GM04504 (cell line): ENCODE data around the gene C10orf120.

ENCODE experiments used
- DNase-seq: peaks from one replicate; pipeline ENCODE4 v3.0.0-alpha.2; 2012; ENCODE audit warnings: low read depth

Gene C10orf120

DNA sequence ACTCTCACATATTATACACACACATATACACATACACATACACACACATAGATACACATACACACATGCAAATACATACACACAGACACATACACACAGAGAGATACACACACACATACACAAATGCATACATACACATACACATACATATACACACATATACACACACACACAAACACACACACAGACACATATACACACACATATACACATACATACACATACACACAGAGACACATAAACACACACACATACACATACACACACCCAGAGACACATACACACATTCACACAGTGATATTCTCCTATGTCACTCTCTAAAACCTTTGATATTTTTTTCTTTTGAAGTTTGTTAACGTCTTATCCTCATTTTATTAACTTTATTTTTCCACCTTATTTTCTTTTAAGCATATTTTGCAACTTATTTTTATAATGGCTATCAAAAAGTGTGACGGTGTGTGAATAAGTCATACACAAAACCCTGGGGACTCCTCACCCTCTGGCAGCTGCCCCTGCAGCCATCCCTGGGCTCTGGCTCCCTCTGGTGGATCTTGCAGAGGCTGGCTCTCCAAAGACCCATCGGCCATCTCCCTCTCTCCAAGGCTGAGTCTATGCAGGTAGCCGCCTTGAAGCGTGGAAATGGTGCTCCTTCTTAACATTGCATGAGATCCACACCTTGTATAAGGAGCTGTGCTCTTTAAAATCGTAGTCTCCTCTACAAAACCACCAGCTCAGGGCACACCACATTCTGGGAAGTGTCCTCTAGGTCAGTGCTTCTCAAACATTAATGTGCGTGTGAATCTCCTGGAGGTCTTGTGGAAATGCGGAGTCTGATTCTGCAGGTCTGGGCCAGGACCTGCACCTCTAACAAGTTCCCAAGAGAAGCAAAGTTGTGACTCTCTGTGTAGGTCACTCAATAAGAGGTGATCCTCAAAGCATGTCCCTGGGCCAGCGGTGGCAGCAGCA, 4.1 kb upstream of the C10orf120 start:
- peak; percentile 31 for DNase-seq

DNA sequence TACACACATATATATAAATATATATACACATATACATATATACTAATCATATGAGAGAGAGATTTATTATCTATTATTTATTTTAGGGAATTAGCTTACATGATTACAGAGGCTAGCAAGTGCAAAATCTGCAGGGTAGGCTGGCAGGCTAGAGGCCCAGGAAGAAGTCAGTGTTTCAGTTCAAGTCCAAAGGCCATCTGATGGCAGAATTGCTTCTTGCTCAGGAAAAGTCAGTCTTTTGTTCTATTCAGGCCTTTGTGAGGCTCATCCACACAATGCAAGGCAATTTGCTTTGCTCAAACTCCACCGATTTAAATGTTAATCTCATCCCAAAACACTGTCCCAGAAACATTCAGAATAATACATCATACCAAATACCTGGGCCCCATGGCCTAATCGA, 2.6 kb upstream of the C10orf120 start:
- no peak for DNase-seq

DNA sequence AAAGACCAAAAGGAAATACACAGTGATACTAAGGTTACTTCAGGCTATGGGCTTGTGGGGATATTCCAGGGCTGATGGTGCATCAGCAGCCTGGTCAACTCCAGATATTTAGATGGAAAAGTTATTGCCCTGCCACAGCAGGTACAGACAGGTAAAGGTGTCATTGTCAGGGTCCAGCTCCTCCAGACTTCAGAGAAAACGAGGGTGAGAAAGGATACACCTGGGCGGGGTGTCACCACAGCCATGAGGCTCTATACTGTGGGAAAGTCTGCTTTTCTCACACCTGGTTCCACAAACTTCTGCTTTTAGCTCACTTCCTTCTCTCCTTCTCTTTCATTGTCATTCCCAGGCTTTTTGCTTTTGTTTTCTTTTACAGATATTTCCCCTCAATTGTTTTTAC, 2.0 kb upstream of the C10orf120 start:
- DNase-seq, result no peak

DNA sequence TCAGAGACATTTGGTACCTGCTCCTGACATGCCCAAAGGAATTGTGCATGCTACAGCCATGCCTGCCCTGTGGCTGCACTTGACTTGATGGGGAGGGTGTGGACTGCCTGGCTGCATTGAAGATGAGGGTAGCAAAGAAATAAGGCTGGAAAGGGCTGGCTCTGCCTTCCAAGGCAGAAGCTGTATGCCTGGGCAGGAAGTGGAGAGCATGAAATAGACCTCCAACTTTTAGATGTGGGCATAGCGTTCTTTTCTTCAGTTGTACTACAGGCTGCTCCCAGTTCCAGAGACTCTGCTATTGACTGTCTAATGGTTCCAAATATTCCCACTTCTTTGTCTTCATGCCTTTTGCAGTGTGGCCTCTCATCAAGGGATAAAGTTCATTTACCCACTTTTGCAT, 3.0 kb downstream of the C10orf120 start:
- DNase-seq, result no peak

DNA sequence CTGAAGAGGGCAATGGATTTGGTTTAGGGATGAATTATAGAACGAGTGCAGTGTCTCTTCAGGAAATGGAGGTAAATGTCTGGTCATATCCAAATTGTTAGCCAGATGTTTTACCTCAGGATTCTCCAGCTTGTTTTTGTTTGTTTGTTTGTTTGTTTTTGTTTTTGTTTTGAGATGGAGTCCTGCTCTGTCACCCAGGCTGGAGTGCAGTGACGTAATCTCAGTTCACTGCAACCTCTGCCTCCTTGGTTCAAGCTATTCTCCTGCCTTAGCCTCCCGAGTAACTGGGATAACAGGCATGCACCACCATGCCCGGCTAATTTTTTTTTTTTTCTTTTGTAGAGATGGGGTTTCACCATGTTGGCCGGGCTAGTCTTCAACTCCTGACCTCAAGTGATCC, 6.9 kb downstream of the C10orf120 start:
- no peak for DNase-seq

DNA sequence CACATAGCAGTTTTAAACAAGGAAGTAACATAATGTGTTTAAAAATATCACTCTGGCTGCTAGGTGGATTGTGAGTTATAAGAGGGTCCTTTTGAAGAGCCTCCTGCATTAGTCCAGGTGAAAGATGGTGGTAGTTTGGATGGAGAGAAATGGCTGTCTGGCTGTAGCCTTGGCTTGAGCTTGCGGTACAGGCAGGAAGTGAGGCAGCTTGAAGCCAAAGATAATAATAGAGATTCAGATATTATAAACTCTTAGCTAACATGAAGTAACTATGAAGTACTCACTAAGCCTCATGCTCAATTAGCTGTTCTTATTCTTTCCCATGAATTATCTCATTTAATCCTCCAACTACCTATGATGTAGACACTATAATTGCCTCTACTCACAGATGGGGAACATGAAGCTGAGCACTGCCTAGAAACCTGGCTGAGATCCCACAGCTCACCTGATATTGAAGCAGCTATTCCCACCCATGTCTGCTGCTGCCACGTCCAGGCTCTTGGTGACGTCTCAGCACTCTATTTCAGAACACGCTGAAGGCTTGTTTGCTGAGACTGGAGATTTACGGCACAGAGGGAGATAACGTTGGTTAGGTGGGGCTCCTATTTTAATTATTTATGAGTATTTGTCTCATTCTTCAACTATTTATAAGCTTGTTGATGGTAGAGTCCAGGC, 10.4 kb downstream of the C10orf120 start:
- no peak for DNase-seq

DNA sequence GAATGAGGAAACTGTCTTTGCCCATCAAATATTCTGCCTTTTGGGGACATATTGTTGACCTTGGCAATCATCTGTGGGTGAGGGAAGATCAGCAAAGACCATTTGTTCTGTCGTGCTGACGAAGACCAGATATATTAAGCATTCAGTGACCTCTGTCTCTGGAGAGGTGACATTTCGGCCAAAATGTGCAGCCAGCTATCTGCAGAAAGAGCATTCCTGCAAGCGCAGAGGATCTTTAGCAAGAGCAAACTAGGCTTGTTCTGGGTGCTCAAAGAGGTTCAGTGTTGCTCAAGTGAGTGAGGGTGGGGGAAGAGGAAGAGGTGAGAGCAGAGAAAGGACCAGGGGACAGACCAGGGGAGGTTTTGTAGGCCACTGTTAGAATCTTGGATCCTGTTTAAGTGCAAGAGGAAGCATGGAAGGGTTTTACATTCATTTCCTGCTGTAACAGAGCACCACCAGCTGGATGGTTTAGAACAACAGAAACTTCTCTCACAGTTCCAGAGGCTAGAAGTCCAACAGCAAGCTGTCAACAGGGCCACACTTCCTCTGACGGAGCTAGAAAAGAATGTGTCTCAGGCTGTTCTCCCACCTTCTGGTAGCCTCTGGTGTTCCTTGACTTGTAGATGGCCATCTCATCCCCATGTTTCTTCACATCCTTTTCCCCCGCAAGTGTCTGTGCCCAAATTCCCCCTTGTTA, 11.2 kb downstream of the C10orf120 start:
- DNase-seq, result peak; percentile 1

DNA sequence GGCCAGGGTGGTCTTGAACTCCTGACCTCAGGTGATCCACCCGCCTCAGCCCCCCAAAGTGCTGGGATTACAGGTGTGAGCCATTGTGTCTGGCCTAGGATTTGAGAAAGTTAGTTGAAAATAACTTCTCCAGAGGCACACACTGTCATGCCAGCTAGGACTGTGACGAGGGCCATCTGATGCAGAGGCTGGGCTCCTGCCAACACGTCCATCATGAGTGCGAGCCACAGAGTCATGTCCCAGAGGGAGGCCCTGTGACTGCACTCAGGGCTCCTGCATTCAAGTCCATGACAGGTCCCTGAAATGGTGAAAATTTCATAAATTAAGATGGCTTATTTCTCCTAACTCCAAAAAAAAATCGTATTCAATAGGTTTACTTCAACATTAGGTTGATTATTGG, 17.1 kb downstream of the C10orf120 start:
- DNase-seq, result no peak

DNA sequence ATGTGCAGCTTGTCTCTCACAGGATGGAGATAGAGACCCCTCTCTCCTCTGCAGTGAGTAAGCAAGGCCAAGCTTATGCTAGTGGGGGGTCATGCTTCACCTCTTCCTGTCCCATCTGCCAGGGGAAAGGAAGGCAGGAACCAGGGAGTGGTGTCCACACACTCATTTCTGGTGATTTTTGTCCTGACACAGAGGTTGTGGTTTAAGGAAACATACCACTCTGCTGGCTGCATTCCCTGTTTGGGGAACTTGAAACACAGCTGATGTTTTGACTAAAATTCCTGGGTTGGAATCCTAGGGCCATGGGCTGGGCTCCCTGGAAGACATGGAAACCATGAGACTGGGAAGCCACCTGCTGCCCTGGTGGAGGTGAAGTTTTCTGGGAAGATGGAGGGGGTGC, 21.4 kb downstream of the C10orf120 start:
- no peak for DNase-seq

DNA sequence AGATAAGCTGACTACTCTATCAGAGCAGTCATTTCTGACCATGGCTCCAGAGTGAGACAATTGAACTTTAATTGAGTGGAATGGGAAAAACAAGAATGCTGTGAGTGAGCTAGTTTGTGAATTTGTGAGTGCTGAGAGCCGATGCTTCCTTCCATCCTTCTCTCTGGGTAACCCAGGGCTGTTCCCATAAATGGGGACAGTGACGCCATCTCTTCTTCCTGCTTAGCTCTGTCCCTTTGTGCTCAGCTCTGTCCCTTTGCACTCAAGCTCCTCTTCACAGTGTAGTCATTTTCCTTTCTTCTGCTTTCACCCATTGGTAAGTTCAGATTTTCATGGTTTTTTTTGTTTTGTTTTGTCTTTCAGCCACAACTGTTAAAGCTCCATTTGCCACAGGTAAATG, 24.4 kb downstream of the C10orf120 start:
- no peak for DNase-seq

DNA sequence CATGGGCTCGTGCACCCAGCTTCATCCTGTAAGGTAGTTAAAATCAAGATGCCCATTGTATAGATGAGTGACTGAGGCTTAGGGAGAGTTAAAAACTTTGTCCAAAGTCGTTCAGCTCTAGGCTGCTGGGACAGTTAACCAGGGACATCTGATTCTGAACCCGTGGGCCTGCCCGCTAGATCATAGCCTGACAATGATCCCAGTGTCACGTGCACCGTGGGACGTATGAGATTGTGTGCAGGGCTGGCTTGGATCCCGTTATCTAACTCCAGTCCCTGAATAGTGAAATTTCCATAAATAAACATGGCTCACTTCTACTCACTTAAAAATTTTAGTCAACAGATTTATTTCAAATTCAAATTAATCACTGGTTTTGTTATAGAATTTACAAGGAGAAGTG, 24.9 kb downstream of the C10orf120 start:
- DNase-seq, result no peak

DNA sequence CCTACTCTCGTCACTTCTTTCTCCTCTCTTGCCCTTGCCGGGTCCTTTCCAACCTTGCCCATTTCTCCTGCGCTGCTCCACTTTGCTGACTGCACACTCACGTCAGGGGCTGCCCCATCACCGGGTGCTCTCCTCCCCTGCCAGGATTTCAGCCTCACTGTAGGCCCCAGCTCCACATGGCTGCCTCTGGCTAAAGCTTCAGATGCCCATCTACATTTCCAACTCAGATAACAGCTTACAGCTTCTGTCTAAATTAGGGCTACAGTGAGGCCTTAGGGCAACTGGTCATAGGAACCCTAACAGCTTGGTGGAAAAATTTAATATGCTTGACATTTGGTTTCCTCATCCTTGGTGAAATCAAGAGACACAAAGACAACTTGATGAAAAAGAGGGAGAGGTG, 25.9 kb downstream of the C10orf120 start:
- DNase-seq, result no peak

DNA sequence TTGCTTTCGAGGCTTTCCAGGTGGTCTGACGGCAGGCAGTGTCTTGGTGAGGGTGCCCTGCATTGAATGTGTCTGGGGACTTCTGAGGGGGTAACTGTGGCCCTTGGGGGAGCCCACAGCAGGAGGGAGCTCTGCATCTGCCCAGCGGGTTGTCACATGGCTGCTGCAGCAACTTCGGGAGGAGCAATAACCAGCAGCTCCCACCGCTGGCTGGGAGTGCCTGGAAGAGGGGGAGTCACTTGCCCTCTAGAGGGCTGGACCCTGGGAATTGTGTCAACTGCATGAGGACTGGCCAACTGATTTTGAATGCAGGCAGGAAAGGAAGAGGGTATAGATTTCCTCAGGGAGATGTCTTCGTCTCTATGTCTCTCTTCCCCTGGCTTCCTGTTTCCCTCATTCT, 26.4 kb downstream of the C10orf120 start:
- no peak for DNase-seq

DNA sequence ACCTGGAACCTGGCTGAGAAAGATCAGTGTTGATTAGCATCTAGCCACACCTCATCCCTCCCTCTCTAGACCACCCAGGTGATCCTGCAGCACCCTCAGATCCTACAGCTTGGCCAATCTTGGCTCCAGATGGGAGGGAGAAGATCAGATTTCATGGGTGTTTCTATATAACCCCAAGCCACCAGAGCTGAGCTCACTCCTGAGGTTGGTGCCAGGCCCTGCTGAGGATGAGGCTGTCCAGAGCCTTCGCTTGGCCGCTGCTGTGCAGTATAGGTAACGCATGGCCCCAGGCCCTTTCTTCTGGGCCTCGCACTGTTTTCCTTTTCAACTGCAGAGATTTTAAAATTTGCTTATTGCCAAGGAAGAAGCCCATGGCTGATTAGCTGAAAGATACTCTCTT, 27.0 kb downstream of the C10orf120 start:
- DNase-seq, result no peak

DNA sequence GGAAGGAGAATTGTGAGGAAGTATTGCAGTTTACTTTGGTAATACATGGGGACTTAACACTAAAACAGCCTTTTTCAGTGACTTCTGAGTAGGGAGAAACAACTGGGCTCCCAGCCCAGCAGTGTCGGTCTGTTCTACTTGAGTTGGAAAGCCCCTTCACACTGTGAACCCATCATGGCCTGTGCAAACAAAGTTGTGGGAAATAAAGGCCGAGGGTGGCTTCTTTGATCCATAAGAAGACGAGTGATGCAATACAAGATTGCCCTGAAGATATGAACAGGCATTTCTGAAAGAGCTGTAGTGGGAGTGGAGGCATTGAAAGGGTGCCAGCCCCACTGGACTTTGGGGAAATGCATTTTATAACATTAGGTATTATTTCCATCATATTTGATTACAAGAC, 28.3 kb downstream of the C10orf120 start:
- DNase-seq, result no peak

DNA sequence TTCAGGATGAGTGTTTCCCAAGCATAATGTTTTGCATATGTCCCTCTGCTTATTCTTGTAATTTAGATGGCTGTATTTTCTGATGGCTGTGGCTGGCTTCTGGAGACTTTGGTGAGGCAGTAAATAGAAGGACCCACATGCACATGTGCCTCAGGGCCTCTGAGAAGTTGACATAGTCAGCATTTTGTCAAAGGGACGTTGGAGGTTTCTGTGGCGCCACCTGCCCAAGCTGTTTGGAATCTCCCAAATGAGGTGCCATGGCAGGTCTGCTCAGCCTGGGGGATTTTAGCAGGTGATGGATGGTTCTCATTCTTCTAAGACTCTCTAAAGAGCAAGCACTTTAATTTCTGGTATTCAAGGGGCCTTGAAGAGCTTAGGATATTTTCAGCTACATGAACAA, 29.8 kb downstream of the C10orf120 start:
- no peak for DNase-seq

DNA sequence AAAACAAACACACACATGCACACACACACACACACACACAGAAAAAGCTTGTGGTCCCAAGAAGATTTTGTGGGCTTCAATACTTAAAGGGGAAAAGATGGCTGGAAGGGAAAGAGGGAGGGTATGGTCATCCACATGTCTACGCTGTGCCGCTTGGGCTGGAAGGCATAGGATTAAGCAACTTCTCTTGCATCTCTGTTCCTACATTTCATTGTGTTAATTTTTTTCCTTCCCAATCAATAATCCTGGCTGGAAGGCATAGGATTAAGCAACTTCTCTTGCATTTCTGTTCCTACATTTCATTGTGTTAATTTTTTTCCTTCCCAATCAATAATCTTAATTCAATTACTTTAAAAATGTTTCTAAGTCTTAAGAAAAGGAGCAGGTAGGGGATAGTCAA, 30.6 kb downstream of the C10orf120 start:
- DNase-seq, result no peak

DNA sequence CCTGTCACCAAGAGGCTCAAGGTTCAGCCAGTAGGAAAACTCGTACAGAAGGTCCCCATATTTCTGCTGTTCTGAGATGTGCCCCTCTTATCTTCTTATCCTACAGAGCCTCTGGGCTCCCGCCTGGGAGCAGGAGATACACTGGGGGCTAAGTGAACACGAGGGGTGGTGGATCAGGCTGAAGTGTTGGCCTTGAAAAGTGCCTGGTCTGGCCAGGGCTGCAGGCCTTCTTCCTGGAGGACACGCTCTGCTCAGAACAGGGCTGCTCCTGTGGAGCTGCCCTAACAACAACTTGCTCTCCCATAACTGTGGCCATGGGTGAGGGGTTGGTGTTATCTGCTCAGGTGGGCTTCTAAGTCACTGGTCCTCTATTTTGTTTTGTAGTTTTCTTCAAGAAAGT, 33.7 kb downstream of the C10orf120 start:
- no peak for DNase-seq

DNA sequence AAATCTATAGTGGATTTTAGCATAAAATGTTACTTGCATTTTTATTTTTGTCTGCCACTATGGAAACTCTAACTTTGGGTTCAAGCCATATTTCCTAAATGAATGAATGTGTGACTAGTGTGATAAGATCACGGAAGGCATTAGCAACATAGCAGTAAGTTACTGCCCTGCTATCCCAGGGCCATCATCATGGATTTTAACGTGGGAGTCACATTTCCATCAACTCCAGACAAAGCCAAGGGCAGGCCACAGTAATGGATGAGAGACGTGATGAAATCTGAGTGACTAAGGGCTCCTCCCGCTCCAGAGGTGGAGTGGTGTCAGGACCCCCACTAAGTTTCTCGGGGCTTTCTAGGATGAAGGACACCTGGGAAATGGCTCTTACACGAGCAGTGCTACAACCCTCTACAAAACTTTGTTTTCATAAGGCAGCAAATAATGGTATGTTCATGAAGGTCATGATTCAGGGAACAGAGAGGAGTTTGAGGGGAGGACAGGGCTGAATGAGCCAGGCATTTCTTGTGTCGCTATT, 34.3 kb downstream of the C10orf120 start:
- no peak for DNase-seq

DNA sequence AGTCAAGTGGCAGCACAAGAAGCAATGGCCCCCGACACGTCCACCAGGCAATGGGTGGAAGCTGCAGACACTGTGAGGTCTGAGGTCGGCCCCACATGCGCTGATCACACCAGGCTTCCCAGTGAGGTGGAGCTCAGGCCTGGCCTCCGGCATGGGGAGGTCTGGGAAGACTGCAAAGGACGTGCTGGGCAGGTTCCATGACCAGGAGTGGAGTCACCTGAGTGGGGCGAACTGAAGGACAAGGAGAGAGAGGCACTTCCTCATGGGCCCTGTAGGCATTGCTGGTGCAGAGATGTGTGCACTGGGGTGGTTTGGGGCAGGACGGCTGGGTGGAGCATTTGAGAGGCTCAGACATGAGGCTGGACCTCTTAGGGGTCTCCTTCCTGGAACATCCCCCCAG, 35.1 kb downstream of the C10orf120 start:
- DNase-seq, result no peak

DNA sequence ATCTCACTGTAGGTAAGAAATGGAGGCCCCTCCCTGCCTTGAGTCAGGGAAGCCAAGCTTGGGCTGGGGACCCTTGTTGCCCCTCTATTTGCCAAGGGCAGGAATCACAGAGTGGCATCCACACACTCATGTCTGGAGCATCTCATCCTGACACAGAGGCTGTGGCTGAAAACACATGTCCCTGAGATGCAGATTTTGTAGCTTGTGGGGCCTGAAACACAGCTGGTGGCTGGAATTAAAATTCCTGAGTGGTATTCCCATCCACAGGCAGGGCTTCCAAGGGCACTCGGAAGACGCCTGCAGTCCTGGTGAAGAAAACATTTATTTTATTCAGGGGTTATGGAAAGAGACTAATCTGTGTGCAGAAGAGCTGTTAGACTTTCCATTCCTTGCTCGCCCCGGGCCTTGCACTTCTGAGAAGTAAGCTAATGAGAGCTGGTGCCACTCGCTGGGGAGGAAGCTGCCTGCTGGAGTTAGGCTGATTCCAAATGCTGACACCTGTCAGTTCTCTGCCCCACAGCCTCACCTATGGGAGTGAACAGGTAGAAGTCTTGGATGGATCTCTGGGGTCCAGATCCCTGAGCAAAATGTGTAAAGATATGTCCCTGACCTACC, 36.0 kb downstream of the C10orf120 start:
- no peak for DNase-seq

DNA sequence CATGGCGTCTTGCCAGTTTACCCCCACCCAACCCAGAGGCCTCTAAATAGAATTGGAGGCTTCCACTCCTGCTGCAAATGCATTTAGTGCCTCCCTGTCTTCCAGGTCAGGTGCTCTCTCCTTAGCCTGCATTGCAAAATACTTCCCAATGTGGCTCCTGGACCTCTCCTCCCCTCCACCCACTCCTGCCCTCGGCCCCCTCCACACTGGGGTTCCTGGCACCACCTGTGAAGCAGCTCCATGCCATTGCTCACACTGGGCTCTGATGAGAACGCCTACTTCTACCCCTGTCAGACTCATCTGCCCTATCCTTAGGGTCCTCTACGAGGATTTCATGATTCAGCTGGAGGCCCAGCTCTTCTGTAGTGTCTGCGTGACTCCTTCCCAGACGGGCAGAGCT, 37.4 kb downstream of the C10orf120 start:
- no peak for DNase-seq
